Trophoblast cell (in vitro differentiated cells and primary cell): Measurements from ENCODE around the gene FIBP.

Experiments used
- DNase-seq, 2 donors: peaks; one replicate each; pipeline ENCODE4 v3.0.0-alpha.2; 2016
- H2AFZ ChIP-seq: 2 replicates; pipeline ENCODE4 v1.6.1; 2013; ENCODE audit warnings: low read length, moderate library complexity, mild to moderate bottlenecking; ENCODE audit not compliant: insufficient read depth, poor library complexity
- H2AK5ac ChIP-seq: 2 replicates; pipeline ENCODE4 v1.6.1; 2013; ENCODE audit warnings: mild to moderate bottlenecking, low read length
- H2BK120ac ChIP-seq: 2 replicates; pipeline ENCODE4 v1.6.1; 2013; ENCODE audit warnings: low read length, mild to moderate bottlenecking, moderate library complexity; ENCODE audit not compliant: insufficient read depth, poor library complexity
- H2BK12ac ChIP-seq: 2 replicates; pipeline ENCODE4 v1.6.1; 2013; ENCODE audit warnings: mild to moderate bottlenecking, low read length, moderate library complexity
- H2BK5ac ChIP-seq: 2 replicates; pipeline ENCODE4 v1.6.1; 2013; ENCODE audit warnings: low read length, low read depth, moderate library complexity, mild to moderate bottlenecking; ENCODE audit not compliant: poor library complexity
- H3K14ac ChIP-seq: 2 replicates; pipeline ENCODE4 v1.6.1; 2013; ENCODE audit warnings: mild to moderate bottlenecking, low read length
- H3K18ac ChIP-seq: 2 replicates; pipeline ENCODE4 v1.6.1; 2013; ENCODE audit warnings: mild to moderate bottlenecking, low read length
- H3K23ac ChIP-seq: 2 replicates; pipeline ENCODE4 v1.6.1; 2013; ENCODE audit warnings: low read length
- H3K27ac ChIP-seq: 2 replicates; pipeline ENCODE4 v1.5.1; 2013; ENCODE audit warnings: low read depth, mild to moderate bottlenecking, inconsistent platforms, low read length, moderate library complexity
- H3K27me3 ChIP-seq: 2 replicates; pipeline ENCODE4 v1.6.1; 2013; ENCODE audit warnings: inconsistent platforms, mild to moderate bottlenecking, low read length, moderate library complexity; ENCODE audit not compliant: insufficient read depth
- H3K36me3 ChIP-seq, 2 experiments: 1 replicate in 1 of 2; 2 replicates in 1 of 2; pipeline ENCODE4 v1.6.1; 2013; ENCODE audit warnings: low read length in 2 of 2, mild to moderate bottlenecking in 2 of 2, moderate library complexity in 1 of 2; ENCODE audit not compliant: insufficient read depth in 2 of 2, control insufficient read depth in 1 of 2
- H3K4ac ChIP-seq: 2 replicates; pipeline ENCODE4 v1.6.1; 2013; ENCODE audit warnings: low read depth, mild to moderate bottlenecking, low read length, moderate library complexity
- H3K4me1 ChIP-seq, 2 experiments: 1 replicate in 1 of 2; 2 replicates in 1 of 2; pipeline ENCODE4 v1.6.1; 2013; ENCODE audit warnings: low read length in 2 of 2, mild to moderate bottlenecking in 2 of 2, moderate library complexity in 1 of 2; ENCODE audit not compliant: insufficient read depth in 2 of 2, control insufficient read depth in 1 of 2
- H3K4me2 ChIP-seq: 2 replicates; pipeline ENCODE4 v1.6.1; 2013; ENCODE audit warnings: inconsistent platforms, mild to moderate bottlenecking, low read length, moderate library complexity
- H3K4me3 ChIP-seq: 2 replicates; pipeline ENCODE4 v1.5.1; 2013; ENCODE audit warnings: mild to moderate bottlenecking, low read depth, low read length, inconsistent platforms
- H3K79me1 ChIP-seq: one replicate; pipeline ENCODE4 v1.6.1; 2013; ENCODE audit warnings: low read length
- H3K79me2 ChIP-seq: 2 replicates; pipeline ENCODE4 v1.6.1; 2013; ENCODE audit warnings: low read length, mild to moderate bottlenecking; ENCODE audit not compliant: control insufficient read depth, insufficient read depth, poor library complexity
- H3K9ac ChIP-seq: 2 replicates; pipeline ENCODE4 v1.6.1; 2013; ENCODE audit warnings: mild to moderate bottlenecking, low read length
- H3K9me3 ChIP-seq: 2 replicates; pipeline ENCODE4 v1.6.1; 2013; ENCODE audit warnings: low read depth, mild to moderate bottlenecking, control low read depth, inconsistent platforms, low read length; ENCODE audit not compliant: insufficient read depth
- H4K12ac ChIP-seq: 2 replicates; pipeline ENCODE4 v1.6.1; 2013; ENCODE audit warnings: low read depth, mild to moderate bottlenecking, low read length, moderate library complexity
- H4K8ac ChIP-seq: 2 replicates; pipeline ENCODE4 v1.6.1; 2013; ENCODE audit warnings: low read depth, mild to moderate bottlenecking, low read length, moderate library complexity
- H4K91ac ChIP-seq: one replicate; pipeline ENCODE4 v1.6.1; 2013; ENCODE audit warnings: low read depth, mild to moderate bottlenecking, low read length, moderate library complexity
- WGBS: extraction: QIAGEN DNeasy Blood & Tissue Kit; methylation state at CpG from one replicate; pipeline ENCODE4 v1.1.7; 2013; ENCODE audit warnings: missing lambda C conversion rate; ENCODE audit not compliant: insufficient read length, insufficient coverage; ENCODE audit errors: extremely low coverage; 5-methylcytosine and 5-hydroxymethylcytosine counted together

The FIBP gene

DNA sequence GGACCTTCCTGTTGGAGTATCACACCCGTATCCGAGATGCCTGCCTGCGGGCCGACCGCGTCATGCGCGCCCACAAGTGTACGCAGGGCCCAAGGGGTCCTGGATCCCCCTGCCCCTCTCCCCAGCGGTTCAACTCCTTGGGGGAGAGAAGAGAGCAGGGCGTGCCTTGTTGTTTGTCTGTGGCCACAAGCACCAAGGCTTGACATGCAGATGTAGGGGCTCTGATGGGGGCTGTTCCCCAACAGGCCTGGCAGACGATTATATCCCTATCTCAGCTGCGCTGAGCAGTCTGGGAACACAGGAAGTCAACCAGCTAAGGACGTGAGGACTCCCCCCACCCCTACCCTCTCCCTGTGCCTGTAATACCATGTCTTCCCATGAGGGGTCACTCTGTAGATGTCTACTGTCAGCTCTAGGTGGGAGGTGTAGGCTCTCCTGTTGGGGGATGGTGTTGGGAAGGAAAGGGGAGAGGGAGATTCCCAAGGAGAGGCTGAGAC lies 37.1 kb downstream of the FIBP start:
- Histone ChIP-seq H4K8ac (no peak overlapping the region), H4K91ac (no peak overlapping the region), H3K23ac (no peak overlapping the region), H3K4me3 (no peak overlapping the region), H3K9ac (no peak overlapping the region), H3K4me1 (peaks cover 2 to 4% of the 10 kb centered on the region in 2 experiments), H3K79me2 (peaks cover 2% of the 10 kb centered on the region), H3K14ac (no peak overlapping the region), H3K4me2 (no peak overlapping the region), H3K36me3 (peaks cover 47 to 52% of the 10 kb centered on the region in 2 experiments), H2BK12ac (no peak overlapping the region), H2AFZ (no peak overlapping the region), H3K18ac (no peak overlapping the region), H2AK5ac (no peak overlapping the region), H3K9me3 (peaks cover 7% of the 10 kb centered on the region), H3K27me3 (no peaks in the 10 kb centered on the region), H3K4ac (no peak overlapping the region), H3K27ac (no peak overlapping the region), H3K79me1 (no peaks in the 10 kb centered on the region), H2BK120ac (no peak overlapping the region), H2BK5ac (no peak overlapping the region), H4K12ac (no peak overlapping the region)
- DNase-seq, result no peak
- WGBS, result no CpG with 5 or more reads among the region's 14 CpGs

DNA sequence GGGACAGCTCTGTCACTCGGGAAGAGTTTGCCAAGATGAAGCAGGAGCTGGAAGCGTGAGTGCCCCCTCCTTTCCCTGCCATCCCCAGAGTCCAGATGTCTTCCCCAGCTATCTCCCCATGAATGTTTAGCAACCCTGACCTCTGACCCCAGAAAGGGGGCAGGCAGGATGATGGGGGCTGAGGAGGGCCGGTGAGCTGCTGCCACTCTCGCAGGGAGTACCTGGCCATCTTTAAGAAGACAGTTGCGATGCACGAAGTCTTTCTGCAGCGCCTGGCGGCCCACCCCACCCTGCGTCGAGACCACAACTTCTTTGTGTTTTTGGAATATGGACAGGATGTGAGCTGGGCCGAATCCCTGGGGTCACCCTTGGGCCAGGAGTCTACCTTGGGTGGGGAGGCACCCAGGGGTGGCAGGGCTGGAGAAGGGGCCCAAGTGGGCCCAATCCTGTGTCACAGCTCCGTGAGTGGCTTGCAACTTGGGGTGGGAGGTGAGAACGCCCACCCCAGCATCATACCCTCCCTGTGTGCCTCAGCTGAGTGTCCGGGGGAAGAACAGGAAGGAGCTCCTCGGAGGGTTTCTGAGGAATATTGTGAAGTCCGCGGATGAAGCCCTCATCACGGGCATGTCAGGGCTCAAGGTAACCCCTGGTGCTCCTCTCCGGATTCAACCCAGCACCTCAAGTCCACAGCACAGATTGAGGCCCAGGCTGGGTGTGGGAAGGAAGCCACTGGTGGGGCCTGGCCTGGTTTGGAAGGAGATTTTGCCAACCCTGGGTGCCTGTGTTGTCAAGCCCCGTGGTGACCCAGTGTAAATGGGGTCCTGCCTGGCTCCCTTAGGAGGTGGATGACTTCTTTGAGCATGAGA lies 37.8 kb downstream of the FIBP start:
- Histone ChIP-seq H3K23ac (no peak overlapping the region), H2BK12ac (no peak overlapping the region), H3K4me3 (no peak overlapping the region), H3K79me2 (no peaks in the 10 kb centered on the region), H3K14ac (no peak overlapping the region), H2BK120ac (no peak overlapping the region), H2AK5ac (no peak overlapping the region), H3K9ac (no peak overlapping the region), H4K8ac (no peak overlapping the region), H3K79me1 (no peaks in the 10 kb centered on the region), H3K36me3 (peaks cover 40 to 46% of the 10 kb centered on the region in 2 experiments), H3K27me3 (no peaks in the 10 kb centered on the region), H2BK5ac (no peak overlapping the region), H3K9me3 (peaks cover 7% of the 10 kb centered on the region), H2AFZ (no peak overlapping the region), H3K4ac (no peak overlapping the region), H3K18ac (no peak overlapping the region), H4K91ac (no peak overlapping the region), H4K12ac (no peak overlapping the region), H3K27ac (no peak overlapping the region), H3K4me2 (no peak overlapping the region), H3K4me1 (no peaks in the 10 kb centered on the region)
- DNase-seq, result no peak
- no CpG with 5 or more reads among the region's 20 CpGs for WGBS

DNA sequence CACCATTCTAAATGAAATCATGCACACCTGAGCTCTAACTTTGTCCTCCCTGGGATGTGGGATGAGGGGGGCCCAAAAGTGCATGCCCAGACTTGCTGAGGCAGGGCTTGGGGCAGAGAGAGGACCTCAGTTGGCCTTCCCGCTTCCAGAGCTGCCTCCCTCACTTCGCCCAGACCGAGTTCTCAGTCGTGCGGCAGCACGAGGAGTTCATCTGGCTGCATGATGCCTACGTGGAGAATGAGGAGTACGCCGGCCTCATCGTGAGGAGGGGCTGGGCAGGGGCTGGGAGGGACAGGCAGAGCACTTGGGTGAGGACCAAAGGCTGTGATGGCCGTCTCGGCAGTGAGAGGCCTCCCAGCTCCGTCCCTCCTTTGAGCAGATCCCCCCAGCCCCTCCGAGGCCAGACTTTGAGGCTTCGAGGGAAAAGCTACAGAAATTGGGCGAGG lies 38.5 kb downstream of the FIBP start:
- no peak overlapping the region for H4K8ac ChIP-seq
- H2AFZ ChIP-seq, result no peak overlapping the region
- no peak overlapping the region for H3K14ac ChIP-seq
- no peak overlapping the region for H3K4me2 ChIP-seq
- no peak overlapping the region for H3K9ac ChIP-seq
- no peak overlapping the region for H2BK5ac ChIP-seq
- no peak overlapping the region for H2BK120ac ChIP-seq
- H4K91ac ChIP-seq, result no peak overlapping the region
- peaks cover 7% of the 10 kb centered on the region for H3K9me3 ChIP-seq
- H3K79me1 ChIP-seq, result no peaks in the 10 kb centered on the region
- H3K36me3 ChIP-seq, result peaks cover 34 to 39% of the 10 kb centered on the region in 2 experiments
- H3K27me3 ChIP-seq, result no peaks in the 10 kb centered on the region
- no peak for DNase-seq
- no peak overlapping the region for H2BK12ac ChIP-seq
- no CpG with 5 or more reads among the region's 16 CpGs for WGBS
- H3K4ac ChIP-seq, result no peak overlapping the region
- H3K27ac ChIP-seq, result no peak overlapping the region
- H3K4me1 ChIP-seq, result no peaks in the 10 kb centered on the region
- no peaks in the 10 kb centered on the region for H3K79me2 ChIP-seq
- no peak overlapping the region for H3K4me3 ChIP-seq
- H3K18ac ChIP-seq, result no peak overlapping the region
- H4K12ac ChIP-seq, result no peak overlapping the region
- no peak overlapping the region for H3K23ac ChIP-seq
- no peak overlapping the region for H2AK5ac ChIP-seq

DNA sequence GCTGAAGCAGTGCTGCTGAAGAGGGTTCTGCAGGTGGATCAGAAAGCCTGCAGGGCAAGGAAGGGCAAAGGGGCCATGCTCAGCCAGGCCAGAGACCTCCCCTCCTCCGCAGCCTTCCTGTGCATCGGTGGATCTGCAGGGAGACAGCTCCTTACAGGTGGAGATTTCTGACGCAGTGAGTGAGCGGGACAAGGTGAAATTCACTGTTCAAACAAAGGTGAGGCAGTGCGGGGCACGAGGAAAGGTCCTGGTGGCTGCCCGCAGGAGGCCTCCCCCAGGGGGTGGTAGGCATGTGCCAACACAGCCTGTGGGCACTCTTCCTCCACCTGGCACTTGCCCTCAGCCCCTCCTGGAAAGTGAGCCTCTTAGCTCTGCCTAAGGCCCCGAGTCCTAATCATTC lies 38.9 kb downstream of the FIBP start:
- H2AK5ac ChIP-seq, result no peak overlapping the region
- no peak overlapping the region for H2BK12ac ChIP-seq
- H2AFZ ChIP-seq, result no peak overlapping the region
- H3K9me3 ChIP-seq, result peaks cover 6% of the 10 kb centered on the region
- H2BK120ac ChIP-seq, result no peak overlapping the region
- no peak overlapping the region for H4K91ac ChIP-seq
- H3K79me2 ChIP-seq, result no peaks in the 10 kb centered on the region
- H3K14ac ChIP-seq, result no peak overlapping the region
- no peak overlapping the region for H3K23ac ChIP-seq
- no peak overlapping the region for H3K4ac ChIP-seq
- H3K27ac ChIP-seq, result no peak overlapping the region
- no peak overlapping the region for H2BK5ac ChIP-seq
- H4K12ac ChIP-seq, result no peak overlapping the region
- DNase-seq, result peak in 1 of 2 donors; percentile 38
- H3K36me3 ChIP-seq, result peaks cover 30 to 35% of the 10 kb centered on the region in 2 experiments
- no peak overlapping the region for H3K18ac ChIP-seq
- no peak overlapping the region for H3K4me2 ChIP-seq
- no peak overlapping the region for H4K8ac ChIP-seq
- no peak overlapping the region for H3K4me3 ChIP-seq
- no CpG with 5 or more reads among the region's 8 CpGs for WGBS
- H3K79me1 ChIP-seq, result no peaks in the 10 kb centered on the region
- no peaks in the 10 kb centered on the region for H3K4me1 ChIP-seq
- no peak overlapping the region for H3K9ac ChIP-seq
- H3K27me3 ChIP-seq, result no peaks in the 10 kb centered on the region
